NCI-H187 treated with DMSO at 0.1 percent for 48 hours (cell line): Measurements from ENCODE around the gene SLC31A1.
"Not testable (repeated sequence)": the region's sequence is repeated elsewhere in the genome, so short reads cannot be mapped to it uniquely, and the experiment has no call there.

ENCODE experiments used
- DNase-seq: peaks from one replicate; lab custom pipeline; 2025; lab: John Stamatoyannopoulos, UW

SLC31A1 gene

GRCh38 chr9:113261917-113262671, 40.8 kb downstream of the SLC31A1 start:
- DNase-seq, result no peak

GRCh38 chr9:113266174-113266573, 44.8 kb downstream of the SLC31A1 start:
- no peak for DNase-seq

- no peak for DNase-seq
Observed at GRCh38 chr9:113267911-113268566, 46.7 kb downstream of the SLC31A1 start.

- no peak for DNase-seq
Observed at GRCh38 chr9:113269355-113269754, 48.0 kb downstream of the SLC31A1 start.

- DNase-seq, result no peak
Observed at GRCh38 chr9:113269871-113270270, 48.5 kb downstream of the SLC31A1 start.

- DNase-seq, result no peak
Observed at GRCh38 chr9:113274474-113275156, 53.3 kb downstream of the SLC31A1 start.

GRCh38 chr9:113275157-113276131, 54.1 kb downstream of the SLC31A1 start, which contains the start of the genes CDC26 and PRPF4:
CDC26 (minus strand) TSS chr9:113275572; CDS start chr9:113272507, 3,065 bp downstream.
PRPF4 (plus strand) TSS chr9:113275658; CDS start chr9:113275744, 86 bp downstream.
- peak; percentile 87 for DNase-seq

- DNase-seq, result no peak
Observed at GRCh38 chr9:113278840-113279239, 57.5 kb downstream of the SLC31A1 start.

GRCh38 chr9:113281356-113281755, 60.0 kb downstream of the SLC31A1 start:
- no peak for DNase-seq

GRCh38 chr9:113289091-113289490, 67.7 kb downstream of the SLC31A1 start:
- no peak for DNase-seq

GRCh38 chr9:113290052-113290607, 68.8 kb downstream of the SLC31A1 start:
- no peak for DNase-seq

GRCh38 chr9:113293285-113293878, 72.0 kb downstream of the SLC31A1 start:
- DNase-seq, result no peak

GRCh38 chr9:113296247-113296646, 74.9 kb downstream of the SLC31A1 start:
- DNase-seq, result not testable (repeated sequence)

- DNase-seq, result no peak
Observed at GRCh38 chr9:113296796-113297558, 75.6 kb downstream of the SLC31A1 start.

- no peak for DNase-seq
Observed at GRCh38 chr9:113298311-113298710, 77.0 kb downstream of the SLC31A1 start.

GRCh38 chr9:113298924-113299770, 77.8 kb downstream of the SLC31A1 start:
- DNase-seq, result peak; percentile 48

GRCh38 chr9:113299800-113300292, 78.5 kb downstream of the SLC31A1 start:
- DNase-seq, result peak; percentile 41

- DNase-seq, result no peak
Observed at GRCh38 chr9:113301548-113301947, 80.2 kb downstream of the SLC31A1 start.
